ENCODE data around the gene JPH4.
"Not testable (repeated sequence)": the region's sequence is repeated elsewhere in the genome, so short reads cannot be mapped to it uniquely, and the experiment has no call there.

JPH4 gene

DNA sequence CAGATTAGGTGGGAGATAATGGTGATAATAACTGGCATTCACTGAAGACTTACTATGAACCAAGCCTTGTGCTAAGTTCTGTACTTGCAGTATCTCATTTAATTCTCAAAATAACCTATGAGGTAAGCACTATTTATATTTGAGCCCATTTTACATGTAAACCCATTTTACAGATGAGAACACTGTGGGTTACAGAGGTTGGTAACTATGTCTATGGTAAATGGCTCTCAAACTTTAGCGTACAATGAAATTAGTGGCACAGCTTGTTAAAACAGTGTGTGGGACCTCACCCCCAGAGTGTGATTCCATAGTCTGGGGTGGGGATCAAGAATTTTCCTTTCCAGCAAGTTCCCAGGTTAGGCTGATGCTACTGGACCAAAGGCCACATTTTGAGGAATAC lies 22.2 kb upstream of the JPH4 start:
- no peaks in the 10 kb centered on the region for H3K9me3 ChIP-seq (ENCODE audit: insufficient read depth, low read length, severe bottlenecking)
- H3K4me1 ChIP-seq (ENCODE audit: insufficient read depth, low read length): no peaks in the 10 kb centered on the region
- no peaks in the 10 kb centered on the region for H3K79me2 ChIP-seq (ENCODE audit: insufficient read depth, low read length)
- no peaks in the 10 kb centered on the region for H3K36me3 ChIP-seq (ENCODE audit: insufficient read depth, low read length)
- H3K27me3 ChIP-seq (ENCODE audit: insufficient read depth, low read length, poor library complexity): no peaks in the 10 kb centered on the region
- TF ChIP-seq, protein P1, sequence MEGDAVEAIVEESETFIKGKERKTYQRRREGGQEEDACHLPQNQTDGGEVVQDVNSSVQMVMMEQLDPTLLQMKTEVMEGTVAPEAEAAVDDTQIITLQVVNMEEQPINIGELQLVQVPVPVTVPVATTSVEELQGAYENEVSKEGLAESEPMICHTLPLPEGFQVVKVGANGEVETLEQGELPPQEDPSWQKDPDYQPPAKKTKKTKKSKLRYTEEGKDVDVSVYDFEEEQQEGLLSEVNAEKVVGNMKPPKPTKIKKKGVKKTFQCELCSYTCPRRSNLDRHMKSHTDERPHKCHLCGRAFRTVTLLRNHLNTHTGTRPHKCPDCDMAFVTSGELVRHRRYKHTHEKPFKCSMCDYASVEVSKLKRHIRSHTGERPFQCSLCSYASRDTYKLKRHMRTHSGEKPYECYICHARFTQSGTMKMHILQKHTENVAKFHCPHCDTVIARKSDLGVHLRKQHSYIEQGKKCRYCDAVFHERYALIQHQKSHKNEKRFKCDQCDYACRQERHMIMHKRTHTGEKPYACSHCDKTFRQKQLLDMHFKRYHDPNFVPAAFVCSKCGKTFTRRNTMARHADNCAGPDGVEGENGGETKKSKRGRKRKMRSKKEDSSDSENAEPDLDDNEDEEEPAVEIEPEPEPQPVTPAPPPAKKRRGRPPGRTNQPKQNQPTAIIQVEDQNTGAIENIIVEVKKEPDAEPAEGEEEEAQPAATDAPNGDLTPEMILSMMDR (IDR thresholded peaks at IDR 0.05; ENCODE audit: borderline replicate concordance, extremely low read depth, low read length, poor library complexity, severe bottlenecking): no peak
- TF ChIP-seq EZH2 (IDR thresholded peaks at IDR 0.05; ENCODE audit: borderline replicate concordance, low read depth, low read length, severe bottlenecking): no peak
- no peak overlapping the region for H3K4me3 ChIP-seq (ENCODE audit: low read depth in 1 of 2, low read length in 2 of 2)
- no peaks in the 10 kb centered on the region for H4K20me1 ChIP-seq (ENCODE audit: insufficient read depth, low read length)
- H2AFZ ChIP-seq (ENCODE audit: low read depth, low read length): no peak overlapping the region
- no peak overlapping the region for H3K9ac ChIP-seq (ENCODE audit: low read depth, low read length)
- DNase-seq (no peak), ATAC-seq (ENCODE audit: insufficient read depth, low read depth) (no peak)
- H3K4me2 ChIP-seq (ENCODE audit: insufficient read depth, low read length): no peak overlapping the region
- no peak overlapping the region for H3K27ac ChIP-seq (ENCODE audit: low read length)

DNA sequence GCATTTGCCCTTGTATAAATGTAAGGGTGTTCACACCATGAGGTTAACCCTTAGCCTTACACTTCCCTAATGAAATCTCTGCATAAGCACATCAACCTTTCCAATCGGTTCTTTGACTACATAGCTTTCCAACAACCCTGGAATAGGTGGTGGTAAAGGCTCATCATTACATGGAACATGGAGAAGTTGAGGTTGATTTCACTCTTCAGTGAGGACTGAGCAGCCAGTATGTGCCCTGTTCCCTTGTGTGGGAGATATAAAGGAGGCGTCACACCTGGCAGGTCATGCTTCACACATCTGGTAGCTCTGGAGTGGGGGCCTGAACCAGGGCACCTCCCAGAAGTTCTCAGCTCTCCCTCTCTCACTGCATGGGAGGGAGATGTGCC lies 21.7 kb upstream of the JPH4 start:
- H3K36me3 ChIP-seq (ENCODE audit: insufficient read depth, low read length): no peaks in the 10 kb centered on the region
- H3K27me3 ChIP-seq (ENCODE audit: insufficient read depth, low read length, poor library complexity): no peaks in the 10 kb centered on the region
- H4K20me1 ChIP-seq (ENCODE audit: insufficient read depth, low read length): no peaks in the 10 kb centered on the region
- H3K4me3 ChIP-seq (ENCODE audit: low read depth in 1 of 2, low read length in 2 of 2): no peak overlapping the region
- H3K9me3 ChIP-seq (ENCODE audit: insufficient read depth, low read length, severe bottlenecking): no peaks in the 10 kb centered on the region
- no peak for TF ChIP-seq EZH2 (IDR thresholded peaks at IDR 0.05; ENCODE audit: borderline replicate concordance, low read depth, low read length, severe bottlenecking)
- TF ChIP-seq, protein P1 (IDR thresholded peaks at IDR 0.05; ENCODE audit: borderline replicate concordance, extremely low read depth, low read length, poor library complexity, severe bottlenecking): no peak
- no peak overlapping the region for H3K27ac ChIP-seq (ENCODE audit: low read length)
- no peak overlapping the region for H3K9ac ChIP-seq (ENCODE audit: low read depth, low read length)
- no peak overlapping the region for H3K4me2 ChIP-seq (ENCODE audit: insufficient read depth, low read length)
- ATAC-seq (ENCODE audit: insufficient read depth, low read depth) (no peak), DNase-seq (no peak)
- no peaks in the 10 kb centered on the region for H3K79me2 ChIP-seq (ENCODE audit: insufficient read depth, low read length)
- no peaks in the 10 kb centered on the region for H3K4me1 ChIP-seq (ENCODE audit: insufficient read depth, low read length)
- H2AFZ ChIP-seq (ENCODE audit: low read depth, low read length): no peak overlapping the region

DNA sequence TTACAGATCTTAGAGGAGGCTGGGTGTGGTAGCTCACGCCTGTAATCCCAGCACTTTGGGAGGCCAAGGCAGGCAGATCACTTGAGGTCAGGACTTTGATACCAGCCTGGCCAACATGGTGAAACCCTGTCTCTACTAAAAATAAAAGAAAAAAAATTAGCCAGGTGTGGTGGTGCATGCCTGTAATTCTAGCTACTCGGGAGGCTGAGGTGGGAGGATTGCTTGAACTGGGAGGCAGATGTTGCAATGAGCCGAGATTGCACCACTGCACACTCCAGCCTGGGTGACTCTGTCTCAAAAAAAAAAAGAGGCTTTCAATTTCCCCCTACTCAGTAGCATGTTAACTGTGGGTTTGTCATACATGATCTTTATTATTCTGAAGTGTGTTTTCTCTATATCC lies 15.6 kb upstream of the JPH4 start:
- not testable (repeated sequence) for H3K9ac ChIP-seq (ENCODE audit: low read depth, low read length); H4K20me1 ChIP-seq (ENCODE audit: insufficient read depth, low read length); H3K79me2 ChIP-seq (ENCODE audit: insufficient read depth, low read length); H3K36me3 ChIP-seq (ENCODE audit: insufficient read depth, low read length); H3K4me2 ChIP-seq (ENCODE audit: insufficient read depth, low read length); H3K9me3 ChIP-seq (ENCODE audit: insufficient read depth, low read length, severe bottlenecking); ATAC-seq (ENCODE audit: insufficient read depth, low read depth); H3K4me3 ChIP-seq (ENCODE audit: low read depth in 1 of 2, low read length in 2 of 2); H3K27me3 ChIP-seq (ENCODE audit: insufficient read depth, low read length, poor library complexity); DNase-seq; H3K4me1 ChIP-seq (ENCODE audit: insufficient read depth, low read length); H2AFZ ChIP-seq (ENCODE audit: low read depth, low read length); H3K27ac ChIP-seq (ENCODE audit: low read length)

DNA sequence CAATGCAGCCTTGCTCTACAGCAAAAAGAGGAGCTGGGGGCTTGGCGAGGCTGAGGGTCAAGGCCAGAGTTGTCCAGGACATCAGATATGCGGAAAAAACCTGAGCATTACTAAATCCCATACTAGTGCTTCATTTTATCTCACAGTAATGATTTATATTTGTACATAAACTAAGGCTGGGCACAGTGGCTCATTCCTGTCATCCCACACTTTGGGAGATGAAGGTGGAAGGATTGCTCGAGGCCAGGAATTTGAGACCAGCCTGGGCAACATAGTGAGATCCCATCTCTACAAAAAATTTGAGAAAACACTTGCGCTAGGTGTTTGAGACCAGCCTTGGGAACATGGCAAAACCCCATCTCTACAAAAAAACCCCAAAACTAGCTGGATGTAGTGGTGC lies 11.6 kb upstream of the JPH4 start:
- H2AFZ ChIP-seq (ENCODE audit: low read depth, low read length): no peak overlapping the region
- no peak overlapping the region for H3K27ac ChIP-seq (ENCODE audit: low read length)
- no peak for ATAC-seq (ENCODE audit: insufficient read depth, low read depth)
- no peaks in the 10 kb centered on the region for H3K27me3 ChIP-seq (ENCODE audit: insufficient read depth, low read length, poor library complexity)
- H3K79me2 ChIP-seq (ENCODE audit: insufficient read depth, low read length): no peaks in the 10 kb centered on the region
- no peak for TF ChIP-seq EZH2 (IDR thresholded peaks at IDR 0.05; ENCODE audit: borderline replicate concordance, low read depth, low read length, severe bottlenecking)
- TF ChIP-seq, protein P1 (IDR thresholded peaks at IDR 0.05; ENCODE audit: borderline replicate concordance, extremely low read depth, low read length, poor library complexity, severe bottlenecking): no peak
- no peak overlapping the region for H3K4me2 ChIP-seq (ENCODE audit: insufficient read depth, low read length)
- no peaks in the 10 kb centered on the region for H4K20me1 ChIP-seq (ENCODE audit: insufficient read depth, low read length)
- H3K9me3 ChIP-seq (ENCODE audit: insufficient read depth, low read length, severe bottlenecking): no peaks in the 10 kb centered on the region
- H3K9ac ChIP-seq (ENCODE audit: low read depth, low read length): no peak overlapping the region
- H3K4me1 ChIP-seq (ENCODE audit: insufficient read depth, low read length): peaks cover 5% of the 10 kb centered on the region; the same call in 1 of the 2 replicates
- no peaks in the 10 kb centered on the region for H3K36me3 ChIP-seq (ENCODE audit: insufficient read depth, low read length)
- H3K4me3 ChIP-seq (ENCODE audit: low read depth in 1 of 2, low read length in 2 of 2): no peak overlapping the region
- DNase-seq: no peak
